ENCODE measurements around the gene C14orf132.

GRCh38 chr14:96112032-96112431, 72.9 kb downstream of the C14orf132 start:
- TF ChIP-seq POLR2A (IDR thresholded peaks at IDR 0.05), result no peak
- no peak for TF ChIP-seq CTCF (IDR thresholded peaks at IDR 0.05)

All from esophagus squamous epithelium (tissue), 4 donors.